NCI-H2029 treated with DMSO at 0.1 percent for 48 hours (cell line): ENCODE data around the gene SLC39A5.

Experiments used
- DNase-seq: peaks from one replicate; lab custom pipeline; 2025; lab: John Stamatoyannopoulos, UW

The SLC39A5 gene

GRCh38 chr12:56213878-56214277 is 16.0 kb upstream of the SLC39A5 start:
- no peak for DNase-seq

- DNase-seq, result no peak
Observed at GRCh38 chr12:56216461-56216860, 13.4 kb upstream of the SLC39A5 start.

GRCh38 chr12:56219840-56220239 is 10.0 kb upstream of the SLC39A5 start:
- DNase-seq, result no peak

- DNase-seq, result no peak
Observed at GRCh38 chr12:56220611-56221231, 9.1 kb upstream of the SLC39A5 start.

- no peak for DNase-seq
Observed at GRCh38 chr12:56221232-56221756, 8.6 kb upstream of the SLC39A5 start.

GRCh38 chr12:56221757-56222530 is 7.9 kb upstream of the SLC39A5 start, which contains the start of gene RNF41:
TSS of gene RNF41 (minus strand) at chr12:56221922. CDS start at chr12:56214047, 7,875 bp downstream.
- DNase-seq, result peak; percentile 92

- DNase-seq, result no peak
Observed at GRCh38 chr12:56222531-56222895, 7.3 kb upstream of the SLC39A5 start.

GRCh38 chr12:56223571-56224101 is 6.2 kb upstream of the SLC39A5 start:
- DNase-seq, result no peak

GRCh38 chr12:56224102-56224701 is 5.6 kb upstream of the SLC39A5 start, which contains the start of gene NABP2:
TSS of gene NABP2 (plus strand) at chr12:56224342. CDS start at chr12:56224857, 515 bp downstream.
- peak; percentile 92 for DNase-seq

- DNase-seq, result no peak
Observed at GRCh38 chr12:56224954-56225353, 4.9 kb upstream of the SLC39A5 start.

GRCh38 chr12:56229082-56229481 is 769 bp upstream of the SLC39A5 start:
- DNase-seq, result no peak

GRCh38 chr12:56230432-56231183 is 757 bp downstream of the SLC39A5 start:
- no peak for DNase-seq

- DNase-seq, result no peak
Observed at GRCh38 chr12:56231184-56231582, 1.3 kb downstream of the SLC39A5 start.

GRCh38 chr12:56234746-56235436 is 5.0 kb downstream of the SLC39A5 start:
- no peak for DNase-seq

- no peak for DNase-seq
Observed at GRCh38 chr12:56236091-56236490, 6.2 kb downstream of the SLC39A5 start.

GRCh38 chr12:56236985-56237384 is 7.1 kb downstream of the SLC39A5 start:
- no peak for DNase-seq

- DNase-seq, result no peak
Observed at GRCh38 chr12:56237552-56237951, 7.7 kb downstream of the SLC39A5 start.

- DNase-seq, result no peak
Observed at GRCh38 chr12:56241424-56242303, 11.8 kb downstream of the SLC39A5 start.

GRCh38 chr12:56242986-56243385 is 13.1 kb downstream of the SLC39A5 start:
- no peak for DNase-seq

- DNase-seq, result no peak
Observed at GRCh38 chr12:56243731-56244181, 13.9 kb downstream of the SLC39A5 start.
